Neuronal stem cell (in vitro differentiated cells): ENCODE data around the gene IMMP2L.

Source experiments
- DNase-seq: peaks from one replicate; pipeline ENCODE4 v3.0.0-alpha.2; 2013; ENCODE audit warnings: low spot score
- H2AFZ ChIP-seq: one replicate; pipeline ENCODE4 v1.6.1; 2013; ENCODE audit warnings: mild to moderate bottlenecking, low read length, inconsistent platforms
- H2AK5ac ChIP-seq: 2 replicates; pipeline ENCODE4 v1.6.1; 2013; ENCODE audit warnings: low read depth, mild to moderate bottlenecking, inconsistent platforms, low read length, moderate library complexity, mixed read lengths
- H2BK120ac ChIP-seq: 2 replicates; pipeline ENCODE4 v1.6.1; 2013; ENCODE audit warnings: low read depth, mild to moderate bottlenecking, inconsistent platforms, low read length, moderate library complexity, mixed read lengths
- H2BK12ac ChIP-seq: one replicate; pipeline ENCODE4 v1.6.1; 2013; ENCODE audit warnings: low read length, inconsistent platforms
- H2BK15ac ChIP-seq: 2 replicates; pipeline ENCODE4 v1.6.1; 2013; ENCODE audit warnings: mild to moderate bottlenecking, low read length, inconsistent platforms, mixed read lengths
- H2BK5ac ChIP-seq: one replicate; pipeline ENCODE4 v1.6.1; 2013; ENCODE audit warnings: inconsistent platforms, mild to moderate bottlenecking, low read length, moderate library complexity
- H3K14ac ChIP-seq: one replicate; pipeline ENCODE4 v1.6.1; 2013; ENCODE audit warnings: low read length, inconsistent platforms
- H3K18ac ChIP-seq: 2 replicates; pipeline ENCODE4 v1.6.1; 2013; ENCODE audit warnings: low read length, inconsistent platforms
- H3K23ac ChIP-seq: 2 replicates; pipeline ENCODE4 v1.6.1; 2013; ENCODE audit warnings: low read depth, mild to moderate bottlenecking, mixed read lengths, low read length, inconsistent platforms; ENCODE audit not compliant: poor library complexity
- H3K27ac ChIP-seq: replicated peaks from 3 replicates; pipeline ENCODE4 v1.5.1; 2013; ENCODE audit warnings: low read length, inconsistent platforms
- H3K27me3 ChIP-seq, 3 experiments: 2 replicates each; pipeline ENCODE4 v1.6.1; 2013; ENCODE audit warnings: low read length in 3 of 3, mild to moderate bottlenecking in 2 of 3, inconsistent platforms in 1 of 3, low read depth in 1 of 3, mixed read lengths in 1 of 3, moderate library complexity in 1 of 3; ENCODE audit not compliant: control insufficient read depth in 3 of 3, insufficient read depth in 3 of 3
- H3K36me3 ChIP-seq, 2 donors: replicated peaks in 1 of 2; 2 replicates each; pipeline ENCODE4 v1.6.1; 2013; ENCODE audit warnings: low read length in 2 of 2; ENCODE audit not compliant: control insufficient read depth in 2 of 2, insufficient read depth in 2 of 2
- H3K4ac ChIP-seq: 2 replicates; pipeline ENCODE4 v1.6.1; 2013; ENCODE audit warnings: inconsistent platforms, mild to moderate bottlenecking, low read length, moderate library complexity
- H3K4me1 ChIP-seq, 2 donors: 1 replicate in 1 of 2; 2 replicates in 1 of 2; pipeline ENCODE4 v1.6.1; 2013; ENCODE audit warnings: low read length in 2 of 2, low read depth in 1 of 2; ENCODE audit not compliant: control insufficient read depth in 2 of 2, insufficient read depth in 1 of 2
- H3K4me2 ChIP-seq: one replicate; pipeline ENCODE4 v1.6.1; 2013; ENCODE audit warnings: mild to moderate bottlenecking, low read length, inconsistent platforms; ENCODE audit not compliant: insufficient read depth, poor library complexity, severe bottlenecking
- H3K4me3 ChIP-seq, 2 donors: 2 replicates each; pipeline ENCODE4 v1.5.1; 2013; ENCODE audit warnings: low read length in 2 of 2, mild to moderate bottlenecking in 2 of 2, inconsistent platforms in 1 of 2, moderate library complexity in 1 of 2
- H3K79me1 ChIP-seq: one replicate; pipeline ENCODE4 v1.6.1; 2013; ENCODE audit warnings: low read depth, mild to moderate bottlenecking, inconsistent platforms, low read length, moderate library complexity
- H3K9ac ChIP-seq: one replicate; pipeline ENCODE4 v1.6.1; 2013; ENCODE audit warnings: mild to moderate bottlenecking, low read depth, low read length, inconsistent platforms; ENCODE audit not compliant: poor library complexity
- H3K9me3 ChIP-seq, 2 donors: replicated peaks in 1 of 2; 2 replicates each; pipeline versions ENCODE3 to v1.6.1; 2013; ENCODE audit warnings: low read length in 2 of 2, mild to moderate bottlenecking in 2 of 2, inconsistent platforms in 1 of 2, low read depth in 1 of 2, mixed read lengths in 1 of 2, moderate library complexity in 1 of 2; ENCODE audit not compliant: control insufficient read depth in 2 of 2, insufficient read depth in 1 of 2
- H4K8ac ChIP-seq: one replicate; pipeline ENCODE4 v1.6.1; 2013; ENCODE audit warnings: low read depth, mild to moderate bottlenecking, inconsistent platforms, low read length, moderate library complexity
- H4K91ac ChIP-seq: one replicate; pipeline ENCODE4 v1.6.1; 2013; ENCODE audit warnings: low read length, low read depth, mild to moderate bottlenecking, inconsistent platforms; ENCODE audit not compliant: poor library complexity
- WGBS, 2 donors: extraction: QIAGEN DNeasy Blood & Tissue Kit; methylation state at CpG; one replicate each; pipeline ENCODE4 v1.1.7; 2013; ENCODE audit warnings: missing lambda C conversion rate in 2 of 2, mixed read lengths in 1 of 2; ENCODE audit not compliant: insufficient read length in 2 of 2, insufficient replicate concordance in 1 of 2; ENCODE audit errors: extremely low coverage in 2 of 2; 5-methylcytosine and 5-hydroxymethylcytosine counted together

Gene IMMP2L

GRCh38 chr7:110898516-110898915 lies 663.8 kb downstream of the IMMP2L start:
- no peaks in the 10 kb centered on the region for H3K27me3 ChIP-seq
- no peak overlapping the region for H3K4me3 ChIP-seq
- H3K14ac ChIP-seq: no peak overlapping the region
- no peak overlapping the region for H3K4ac ChIP-seq
- H3K9ac ChIP-seq: no peak overlapping the region
- H3K4me2 ChIP-seq: no peak overlapping the region
- H3K23ac ChIP-seq: no peak overlapping the region
- no peak overlapping the region for H3K18ac ChIP-seq
- H2BK12ac ChIP-seq: no peak overlapping the region
- peaks cover 0 to 8% of the 10 kb centered on the region in 2 donors for H3K9me3 ChIP-seq
- no peaks in the 10 kb centered on the region for H3K79me1 ChIP-seq
- no peak overlapping the region for H2AK5ac ChIP-seq
- no peak overlapping the region for H2BK5ac ChIP-seq
- H4K8ac ChIP-seq: no peak overlapping the region
- H2AFZ ChIP-seq: no peak overlapping the region
- no peaks in the 10 kb centered on the region for H3K36me3 ChIP-seq
- DNase-seq: no peak
- H4K91ac ChIP-seq: no peak overlapping the region
- no peaks in the 10 kb centered on the region for H3K4me1 ChIP-seq
- no peak overlapping the region for H2BK120ac ChIP-seq
- no peak overlapping the region for H3K27ac ChIP-seq
- H2BK15ac ChIP-seq: no peak overlapping the region

GRCh38 chr7:110897538-110897937 lies 664.8 kb downstream of the IMMP2L start:
- Histone ChIP-seq H3K9me3 (peaks cover 0 to 8% of the 10 kb centered on the region in 2 donors), H4K8ac (no peak overlapping the region), H3K4ac (no peak overlapping the region), H2BK120ac (no peak overlapping the region), H2BK12ac (no peak overlapping the region), H3K18ac (no peak overlapping the region), H3K23ac (no peak overlapping the region), H3K14ac (no peak overlapping the region), H3K4me2 (no peak overlapping the region), H4K91ac (no peak overlapping the region), H3K79me1 (no peaks in the 10 kb centered on the region), H2BK5ac (no peak overlapping the region), H2BK15ac (no peak overlapping the region), H3K9ac (no peak overlapping the region), H2AFZ (no peak overlapping the region), H3K4me3 (no peak overlapping the region), H3K27me3 (no peaks in the 10 kb centered on the region), H3K27ac (no peak overlapping the region), H2AK5ac (no peak overlapping the region), H3K36me3 (no peaks in the 10 kb centered on the region), H3K4me1 (no peaks in the 10 kb centered on the region)
- WGBS, 2 donors: no CpG with 5 or more reads among the region's 1 CpG
- no peak for DNase-seq

GRCh38 chr7:110894111-110894510 lies 668.2 kb downstream of the IMMP2L start:
- Histone ChIP-seq H4K91ac (no peak overlapping the region), H2BK15ac (no peak overlapping the region), H2AFZ (no peak overlapping the region), H2AK5ac (no peak overlapping the region), H3K9me3 (peaks cover 0 to 8% of the 10 kb centered on the region in 2 donors), H3K79me1 (no peaks in the 10 kb centered on the region), H2BK12ac (no peak overlapping the region), H3K4me3 (no peak overlapping the region), H3K14ac (no peak overlapping the region), H3K36me3 (no peaks in the 10 kb centered on the region), H2BK5ac (no peak overlapping the region), H3K4me2 (no peak overlapping the region), H3K4me1 (no peaks in the 10 kb centered on the region), H4K8ac (no peak overlapping the region), H3K27me3 (no peaks in the 10 kb centered on the region), H3K27ac (no peak overlapping the region), H3K9ac (no peak overlapping the region), H3K23ac (no peak overlapping the region), H3K4ac (no peak overlapping the region), H3K18ac (no peak overlapping the region), H2BK120ac (no peak overlapping the region)
- no peak for DNase-seq
- WGBS, 2 donors: no CpG with 5 or more reads among the region's 1 CpG

- H2BK5ac ChIP-seq: no peak overlapping the region
- peaks cover 0 to 4% of the 10 kb centered on the region in 2 donors for H3K9me3 ChIP-seq
- no peaks in the 10 kb centered on the region for H3K36me3 ChIP-seq
- no peak overlapping the region for H4K8ac ChIP-seq
- H3K79me1 ChIP-seq: no peaks in the 10 kb centered on the region
- H3K4ac ChIP-seq: no peak overlapping the region
- no peak for DNase-seq
- no peaks in the 10 kb centered on the region for H3K4me1 ChIP-seq
- no peak overlapping the region for H3K4me2 ChIP-seq
- H4K91ac ChIP-seq: no peak overlapping the region
- no peak overlapping the region for H3K23ac ChIP-seq
- no peak overlapping the region for H3K14ac ChIP-seq
- no peak overlapping the region for H3K27ac ChIP-seq
- no peaks in the 10 kb centered on the region for H3K27me3 ChIP-seq
- H2AFZ ChIP-seq: no peak overlapping the region
- H3K4me3 ChIP-seq: no peak overlapping the region
- no peak overlapping the region for H3K9ac ChIP-seq
- H2AK5ac ChIP-seq: no peak overlapping the region
- no peak overlapping the region for H3K18ac ChIP-seq
- H2BK15ac ChIP-seq: no peak overlapping the region
- WGBS, 2 donors: no CpG with 5 or more reads among the region's 2 CpGs
- no peak overlapping the region for H2BK120ac ChIP-seq
- H2BK12ac ChIP-seq: no peak overlapping the region
Measured at GRCh38 chr7:110891197-110891596, 671.1 kb downstream of the IMMP2L start.
